ENCODE results near the gene FGD5.

Gene FGD5

DNA sequence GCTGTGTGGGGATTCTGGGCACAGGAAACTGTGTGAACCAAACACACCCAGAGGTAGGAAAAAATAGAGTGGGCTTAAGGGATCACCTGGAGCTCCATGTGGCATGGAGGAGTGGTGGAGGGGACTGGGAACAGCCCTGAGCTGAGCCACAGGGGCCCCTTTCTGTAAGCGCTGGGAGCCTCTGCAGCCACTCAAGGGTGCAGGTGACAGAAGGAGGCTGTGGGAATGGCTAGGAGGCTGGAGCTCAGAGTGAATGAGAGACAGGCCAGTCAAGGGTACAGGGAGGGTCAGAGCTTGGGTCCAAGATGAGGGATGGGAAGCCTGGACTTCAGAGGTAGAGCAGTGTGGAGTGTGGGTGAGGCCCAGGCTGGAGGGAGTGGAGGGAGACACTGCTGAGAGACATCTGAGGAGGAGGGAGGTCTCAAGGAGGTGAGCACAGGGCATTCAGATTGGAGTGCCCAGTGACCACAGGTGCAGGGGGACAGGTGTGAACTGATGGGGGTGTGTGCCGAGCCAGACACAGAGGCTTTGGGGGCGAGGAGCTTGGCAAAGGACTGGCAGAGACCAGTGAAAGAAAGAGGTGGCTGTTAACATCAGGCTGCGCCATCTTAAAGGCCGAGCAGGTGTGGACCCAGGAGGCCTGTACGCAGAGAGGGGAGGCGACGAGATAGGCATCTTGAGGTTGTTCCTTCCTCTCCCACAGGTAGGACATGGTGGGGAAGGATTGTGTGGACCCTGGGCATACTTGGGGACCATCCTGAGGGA, 56.8 kb downstream of the FGD5 start:
- no peak overlapping the region for H3K27ac ChIP-seq
- TF ChIP-seq CTCF (conservative IDR thresholded peaks at IDR 0.05), result no peak

GRCh38 chr3:14876921-14877333, 58.2 kb downstream of the FGD5 start:
- H3K27ac ChIP-seq, result peak overlapping the region; percentile 35; the same call in 1 of the 2 replicates
- TF ChIP-seq CTCF (conservative IDR thresholded peaks at IDR 0.05), result no peak

- no peak for TF ChIP-seq CTCF (conservative IDR thresholded peaks at IDR 0.05)
- peak overlapping the region; percentile 35; the same call in 1 of the 2 replicates for H3K27ac ChIP-seq
Observed at GRCh38 chr3:14877469-14877868, 58.7 kb downstream of the FGD5 start.

- no peak overlapping the region for H3K27ac ChIP-seq
- TF ChIP-seq CTCF (conservative IDR thresholded peaks at IDR 0.05), result no peak
Observed at GRCh38 chr3:14879211-14879874, 60.6 kb downstream of the FGD5 start.

- TF ChIP-seq CTCF (conservative IDR thresholded peaks at IDR 0.05), result no peak
- H3K27ac ChIP-seq, result no peak overlapping the region
Observed at GRCh38 chr3:14880447-14881106, 61.8 kb downstream of the FGD5 start.

- TF ChIP-seq CTCF (conservative IDR thresholded peaks at IDR 0.05), result no peak
- no peak overlapping the region for H3K27ac ChIP-seq
Observed at GRCh38 chr3:14883226-14883625, 64.5 kb downstream of the FGD5 start.

DNA sequence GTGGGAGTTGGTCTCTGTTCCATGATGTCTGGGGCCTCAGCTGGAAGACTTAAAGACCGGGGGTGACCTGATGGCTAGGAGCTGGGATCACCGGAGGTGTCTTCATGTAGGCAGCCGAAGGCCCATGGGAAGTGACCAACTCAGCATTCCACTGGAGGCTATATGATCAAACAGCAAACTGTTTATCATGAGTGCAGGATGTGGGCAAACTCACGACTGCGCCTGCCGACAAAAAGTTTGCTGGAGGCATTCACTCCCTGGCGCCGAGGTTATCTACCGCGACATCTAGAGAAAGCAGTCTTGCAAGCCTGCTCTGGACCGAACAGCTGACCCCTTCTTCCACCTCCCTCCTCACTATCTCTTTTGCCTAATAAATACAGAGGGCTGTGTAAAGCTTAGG, 65.9 kb downstream of the FGD5 start:
- H3K27ac ChIP-seq, result no peak overlapping the region
- TF ChIP-seq CTCF (conservative IDR thresholded peaks at IDR 0.05), result no peak
